Colonic mucosa (tissue), 4 donors: Measurements from ENCODE around the gene CCK. TPM values are rescaled to one million over a fixed set of nuclear protein-coding genes. Genes with fewer than 3 reads are reported as not detected.
"Not testable (repeated sequence)": the region's sequence is repeated elsewhere in the genome, so short reads cannot be mapped to it uniquely, and the experiment has no call there.

Source experiments
- DNase-seq: peaks from one replicate; pipeline ENCODE4 v3.0.0-alpha.2; 2020
- H3K27ac ChIP-seq: fragments of 200-600 bp; one replicate; pipeline ENCODE4 v1.8.0; 2021
- H3K27me3 ChIP-seq: fragments of 200-600 bp; one replicate; pipeline ENCODE4 v1.8.0; 2021
- H3K36me3 ChIP-seq: fragments of 200-600 bp; one replicate; pipeline ENCODE4 v1.8.0; 2021
- H3K4me1 ChIP-seq: fragments of 200-600 bp; one replicate; pipeline ENCODE4 v1.8.0; 2021; ENCODE audit warnings: mild to moderate bottlenecking
- H3K4me3 ChIP-seq: fragments of 200-600 bp; one replicate; pipeline ENCODE4 v1.8.0; 2021
- H3K9ac ChIP-seq, 2 donors: one replicate each; pipeline ENCODE4 v1.7.0; 2013; ENCODE audit warnings: control low read depth in 2 of 2, low read depth in 2 of 2, low read length in 2 of 2
- H3K9me3 ChIP-seq: fragments of 200-600 bp; one replicate; pipeline ENCODE4 v1.8.0; 2021
- CTCF ChIP-seq: fragments of 200-600 bp; IDR thresholded peaks from one replicate; pipeline ENCODE4 v1.8.0; 2022; ENCODE audit warnings: antibody characterized with exemption, mild to moderate bottlenecking
- intact Hi-C: fragments of 100-400 bp; cut with DNase I; formaldehyde crosslinking; loops from one replicate; pipeline ENCODE4 v1.14.1; 2022
- total RNA-seq, 2 donors: library from RNA; stranded (reverse); fragmentation: NEBNext Ultra II Directional in 1 of 2; extraction: Animal tissue kit (Norgen Biotek cat#: 25700) in 1 of 2; gene quantifications; one replicate each; pipeline ENCODE4 v1.2.1, GENCODE V29; 2021
- donor health status: healthy.
- donor health status: DM: no; HTN: no; CAD: no.
- donor health status: DM: no; HTN: no; CAD: no.

Gene CCK
- total RNA-seq, 2 donors from 2014 or later, result not detected

GRCh38 chr3:42290966-42291714 lies 25.2 kb upstream of the CCK start:
- Histone ChIP-seq H3K9ac (no peak overlapping the region), H3K4me1 (no peaks in the 10 kb centered on the region), H3K27ac (no peak overlapping the region), H3K9me3 (no peaks in the 10 kb centered on the region), H3K27me3 (no peaks in the 10 kb centered on the region), H3K4me3 (no peak overlapping the region), H3K36me3 (no peaks in the 10 kb centered on the region)
- no peak for TF ChIP-seq CTCF
- intact Hi-C loops, result no loop called here
- DNase-seq, result no peak

- Histone ChIP-seq H3K9ac (no peak overlapping the region), H3K9me3 (no peaks in the 10 kb centered on the region), H3K36me3 (no peaks in the 10 kb centered on the region), H3K4me1 (no peaks in the 10 kb centered on the region), H3K27ac (no peak overlapping the region), H3K27me3 (no peaks in the 10 kb centered on the region), H3K4me3 (no peak overlapping the region)
- DNase-seq, result no peak
- intact Hi-C loops, result no loop called here
- no peak for TF ChIP-seq CTCF
Measured at GRCh38 chr3:42289026-42289425, 23.0 kb upstream of the CCK start.

- H3K27ac ChIP-seq, result no peak overlapping the region
- no peak for TF ChIP-seq CTCF
- H3K4me1 ChIP-seq, result no peaks in the 10 kb centered on the region
- H3K36me3 ChIP-seq, result no peaks in the 10 kb centered on the region
- intact Hi-C loops, result no loop called here
- H3K27me3 ChIP-seq, result no peaks in the 10 kb centered on the region
- H3K9ac ChIP-seq, result no peak overlapping the region
- DNase-seq, result peak; percentile 29
- H3K9me3 ChIP-seq, result no peaks in the 10 kb centered on the region
- no peak overlapping the region for H3K4me3 ChIP-seq
Measured at GRCh38 chr3:42288385-42288784, 22.4 kb upstream of the CCK start.

GRCh38 chr3:42287423-42287822 lies 21.4 kb upstream of the CCK start:
- H3K4me1 ChIP-seq, H3K4me3 ChIP-seq, intact Hi-C loops, DNase-seq, H3K36me3 ChIP-seq, H3K27me3 ChIP-seq, H3K9ac ChIP-seq, H3K9me3 ChIP-seq, H3K27ac ChIP-seq: not testable (repeated sequence)

- Histone ChIP-seq H3K4me3 (no peak overlapping the region), H3K9ac (no peak overlapping the region), H3K36me3 (no peaks in the 10 kb centered on the region), H3K4me1 (no peaks in the 10 kb centered on the region), H3K9me3 (no peaks in the 10 kb centered on the region), H3K27me3 (no peaks in the 10 kb centered on the region), H3K27ac (no peak overlapping the region)
- TF ChIP-seq CTCF, result no peak
- intact Hi-C loops, result no loop called here
- no peak for DNase-seq
Measured at GRCh38 chr3:42277676-42278075, 11.7 kb upstream of the CCK start.
